22Rv1 (cell line): ENCODE results near the gene CEP170B.

Source experiments
- H3K27ac ChIP-seq: fragments of 450-650 bp; 2 replicates; pipeline ENCODE4 v1.5.1; 2017
- ZFX ChIP-seq: fragments of 450-650 bp; IDR thresholded peaks from 2 replicates; pipeline ENCODE4 v1.6.1; 2017; ENCODE audit warnings: antibody characterized with exemption, borderline replicate concordance
- TF ChIP-seq, protein P1 (sequence below): fragments of 450-650 bp; IDR thresholded peaks from 2 replicates; pipeline ENCODE4 v1.5.1; 2017; ENCODE audit warnings: mild to moderate bottlenecking

Gene CEP170B

GRCh38 chr14:104894331-104895206 lies 29.5 kb downstream of the CEP170B start:
- no peak overlapping the region for H3K27ac ChIP-seq
- TF ChIP-seq, protein P1, sequence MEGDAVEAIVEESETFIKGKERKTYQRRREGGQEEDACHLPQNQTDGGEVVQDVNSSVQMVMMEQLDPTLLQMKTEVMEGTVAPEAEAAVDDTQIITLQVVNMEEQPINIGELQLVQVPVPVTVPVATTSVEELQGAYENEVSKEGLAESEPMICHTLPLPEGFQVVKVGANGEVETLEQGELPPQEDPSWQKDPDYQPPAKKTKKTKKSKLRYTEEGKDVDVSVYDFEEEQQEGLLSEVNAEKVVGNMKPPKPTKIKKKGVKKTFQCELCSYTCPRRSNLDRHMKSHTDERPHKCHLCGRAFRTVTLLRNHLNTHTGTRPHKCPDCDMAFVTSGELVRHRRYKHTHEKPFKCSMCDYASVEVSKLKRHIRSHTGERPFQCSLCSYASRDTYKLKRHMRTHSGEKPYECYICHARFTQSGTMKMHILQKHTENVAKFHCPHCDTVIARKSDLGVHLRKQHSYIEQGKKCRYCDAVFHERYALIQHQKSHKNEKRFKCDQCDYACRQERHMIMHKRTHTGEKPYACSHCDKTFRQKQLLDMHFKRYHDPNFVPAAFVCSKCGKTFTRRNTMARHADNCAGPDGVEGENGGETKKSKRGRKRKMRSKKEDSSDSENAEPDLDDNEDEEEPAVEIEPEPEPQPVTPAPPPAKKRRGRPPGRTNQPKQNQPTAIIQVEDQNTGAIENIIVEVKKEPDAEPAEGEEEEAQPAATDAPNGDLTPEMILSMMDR, result peak; percentile 27; the same call in 1 of the 2 replicates
- TF ChIP-seq ZFX, result no peak

DNA sequence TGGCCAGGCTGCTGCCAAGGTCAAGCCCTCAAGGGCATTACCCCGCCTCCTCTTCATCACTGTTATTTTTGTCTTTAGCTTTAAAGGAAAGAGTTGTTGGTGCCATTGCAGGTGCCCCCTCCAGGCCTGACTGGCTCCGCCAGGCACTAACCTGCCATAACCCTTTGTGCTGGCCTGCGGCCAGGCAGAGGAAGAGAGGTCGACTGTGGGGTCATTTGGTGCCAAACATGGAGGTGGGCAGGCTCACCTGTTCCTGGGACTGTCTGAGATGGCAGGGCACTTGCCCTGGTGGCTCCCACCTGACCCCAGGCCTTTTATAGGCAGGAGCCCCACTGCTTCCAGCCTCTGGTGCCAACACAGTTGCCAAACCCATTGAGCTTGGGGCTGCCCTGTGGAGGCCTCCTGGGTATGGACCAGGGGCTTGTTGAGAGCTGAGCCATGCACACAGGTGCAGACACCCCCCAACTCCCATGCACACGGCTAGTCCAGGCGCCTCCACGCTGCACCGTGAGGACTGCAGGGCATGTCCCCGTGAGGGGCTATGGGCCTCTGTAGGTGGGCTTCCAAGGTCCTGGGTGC lies 30.2 kb downstream of the CEP170B start:
- TF ChIP-seq, protein P1, result 0 out of 2 replicates have a peak, but pooled peaks have one; percentile 2
- no peak for TF ChIP-seq ZFX
- H3K27ac ChIP-seq, result no peak overlapping the region

DNA sequence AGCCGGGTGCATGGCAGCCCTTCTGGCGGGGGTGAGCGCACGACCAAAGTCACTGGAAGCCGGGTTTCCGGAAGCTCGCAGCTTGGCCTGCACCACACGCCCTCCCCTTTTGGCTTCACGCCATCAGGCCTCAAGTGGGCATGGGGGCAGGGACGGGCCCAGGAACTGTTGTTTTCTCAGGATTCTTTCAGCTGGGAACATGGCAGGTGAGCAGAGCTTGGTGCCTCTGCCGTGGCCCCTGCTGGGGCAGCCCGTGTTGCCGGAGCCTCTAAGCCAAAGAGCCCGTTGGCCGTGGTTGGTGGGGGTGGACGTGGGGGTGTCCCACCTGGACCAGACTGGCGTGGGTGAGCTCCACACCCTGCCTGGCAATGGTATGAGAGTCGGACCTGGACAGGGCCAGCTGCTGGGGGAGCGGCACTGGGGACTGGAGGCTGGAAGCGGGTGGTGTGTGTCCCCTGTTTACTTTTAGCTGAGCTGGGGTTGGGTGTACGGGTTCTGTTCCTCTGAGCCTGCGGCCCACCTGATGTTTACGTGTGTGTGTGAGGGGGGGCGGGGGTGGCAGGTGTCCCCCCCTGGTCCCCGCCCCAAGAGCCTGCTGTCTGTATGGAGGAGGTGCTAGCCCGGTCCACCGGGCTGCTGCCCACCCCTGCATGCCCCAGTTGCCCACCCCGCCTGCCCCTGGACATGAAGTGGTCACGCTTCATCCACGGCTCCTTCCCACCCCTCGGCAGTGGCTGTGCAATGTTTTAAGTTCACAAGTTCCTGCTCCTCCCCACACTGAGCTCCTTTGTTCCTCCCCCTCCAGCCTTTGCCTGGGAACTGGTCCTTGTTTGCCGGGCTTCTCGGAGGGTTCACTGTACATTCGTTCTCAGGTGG lies 31.0 kb downstream of the CEP170B start:
- no peak overlapping the region for H3K27ac ChIP-seq
- TF ChIP-seq ZFX, result no peak
- TF ChIP-seq, protein P1, result no peak

DNA sequence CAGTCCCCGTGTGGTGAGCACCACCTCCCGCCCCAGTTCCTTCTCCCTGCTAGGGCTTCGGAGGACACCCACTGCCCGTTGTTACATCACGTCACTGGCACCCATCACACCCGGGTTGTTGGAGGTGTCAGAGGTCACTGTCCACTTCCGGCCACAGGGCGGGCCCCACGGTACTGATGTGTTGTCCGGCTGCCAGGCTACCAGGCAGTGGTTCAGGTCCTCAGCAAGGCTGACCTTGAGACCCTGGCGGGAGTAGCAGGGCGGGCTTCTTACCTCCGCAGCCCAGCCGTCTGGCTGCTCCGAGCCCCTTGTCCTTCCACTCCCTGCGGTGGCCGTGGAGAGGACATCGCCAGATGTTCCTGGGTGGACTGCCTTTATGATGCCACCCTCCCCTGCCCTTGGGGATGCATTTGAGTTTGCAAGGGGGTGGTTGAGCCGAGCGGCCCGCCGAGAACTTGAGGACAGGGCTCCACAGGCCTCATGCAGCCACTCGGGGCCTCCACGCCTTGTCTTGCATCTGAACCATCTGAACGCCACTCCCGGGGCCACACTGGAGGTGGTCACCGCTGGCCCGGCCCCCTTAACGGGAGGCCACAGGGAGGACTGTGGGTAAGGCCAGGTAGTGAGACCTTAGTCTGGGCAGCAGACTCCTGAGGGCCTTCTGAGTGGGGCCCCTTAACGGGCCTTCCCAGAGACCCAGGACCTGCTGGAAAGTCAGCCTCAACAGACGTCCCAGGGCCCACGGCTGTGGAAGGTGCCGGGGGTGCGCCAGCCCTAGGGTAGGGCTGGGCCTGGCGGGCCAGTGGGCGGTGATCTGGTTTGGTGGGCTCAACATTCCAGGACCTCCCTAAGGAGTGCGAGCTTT lies 32.5 kb downstream of the CEP170B start:
- no peak for TF ChIP-seq ZFX
- TF ChIP-seq, protein P1, result no peak
- H3K27ac ChIP-seq, result no peak overlapping the region

GRCh38 chr14:104898195-104898558 lies 33.1 kb downstream of the CEP170B start:
- TF ChIP-seq ZFX, result no peak
- TF ChIP-seq, protein P1, result no peak
- H3K27ac ChIP-seq, result no peak overlapping the region

DNA sequence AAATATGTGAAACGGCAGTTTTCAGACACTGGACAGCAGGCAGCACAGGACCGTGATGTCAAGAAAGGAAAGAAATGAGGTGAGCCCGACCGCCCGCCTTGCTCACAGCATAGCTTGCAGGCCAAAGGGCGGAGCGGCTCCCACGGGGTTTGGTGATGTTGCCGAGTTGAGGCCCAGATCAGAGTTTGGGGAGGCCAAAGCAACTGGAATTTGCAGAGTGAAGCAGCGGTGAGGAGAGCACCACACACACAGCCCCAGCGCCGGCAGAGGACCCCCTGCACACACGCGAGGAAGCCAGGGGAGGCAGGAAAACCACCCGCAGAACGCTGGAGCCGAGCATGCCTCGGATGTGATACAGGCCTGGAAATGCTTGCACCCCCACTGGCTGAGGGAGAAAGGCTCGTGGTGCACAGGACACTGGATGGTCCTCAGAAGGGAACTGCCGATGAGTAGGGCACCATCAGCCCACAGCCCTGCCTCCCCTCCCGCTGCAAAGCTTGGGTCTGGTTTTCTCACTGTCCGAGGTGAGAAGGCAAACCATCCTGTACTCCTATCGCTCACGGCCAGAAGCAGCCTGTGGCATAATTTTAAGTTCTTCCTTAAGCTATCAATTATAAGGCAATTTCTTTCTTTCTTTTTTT lies 33.9 kb downstream of the CEP170B start:
- no peak overlapping the region for H3K27ac ChIP-seq
- no peak for TF ChIP-seq ZFX
- TF ChIP-seq, protein P1, result no peak
